CD4-positive, alpha-beta T cell (primary cell): Measurements from ENCODE around the gene RAPGEF1. TPM values are rescaled to one million over a fixed set of nuclear protein-coding genes. Genes with fewer than 3 reads are reported as not detected.

Experiments
- ATAC-seq: fragments of 200-7000 bp; cut with Tn5 transposase; one replicate; pipeline ENCODE4 v1.10.0; 2022; ENCODE audit warnings: mild to moderate bottlenecking; ENCODE audit not compliant: poor library complexity
- CTCF ChIA-PET: fragments of 350-600 bp; sonication (Branson Sonifier 250); formaldehyde crosslinking; loops from one replicate; lab custom pipeline; 2021; ENCODE audit warnings: antibody characterized with exemption, inconsistent platforms; lab: Charles Lee
- POLR2A ChIA-PET: fragments of 350-600 bp; sonication (Branson Sonifier 250); formaldehyde crosslinking; loops from one replicate; lab custom pipeline; 2021; ENCODE audit warnings: antibody characterized with exemption, inconsistent platforms; lab: Charles Lee
- DNase-seq, 14 experiments: peaks; one replicate each; pipeline ENCODE4 v3.0.0-alpha.2; 2013 to 2020; ENCODE audit warnings: mixed read lengths in 2 of 14
- H3K27ac ChIP-seq, 2 donors: one replicate each; pipeline versions ENCODE4 v1.5.1 to v1.7.0; 2013; ENCODE audit warnings: low read length in 2 of 2, low read depth in 1 of 2, mild to moderate bottlenecking in 1 of 2
- H3K27me3 ChIP-seq, 2 experiments: 1 replicate in 1 of 2; 2 replicates in 1 of 2; pipeline versions ENCODE4 v1.6.1 to v1.7.0; 2013; ENCODE audit warnings: low read length in 2 of 2, control low read depth in 1 of 2, mild to moderate bottlenecking in 1 of 2, moderate library complexity in 1 of 2; ENCODE audit not compliant: insufficient read depth in 2 of 2, control insufficient read depth in 1 of 2
- H3K36me3 ChIP-seq: one replicate; pipeline ENCODE4 v1.6.1; 2013; ENCODE audit warnings: low read length, control low read depth; ENCODE audit not compliant: insufficient read depth
- H3K4me1 ChIP-seq: one replicate; pipeline ENCODE4 v1.6.1; 2013; ENCODE audit warnings: low read length, control low read depth; ENCODE audit not compliant: insufficient read depth
- H3K4me3 ChIP-seq: one replicate; pipeline ENCODE4 v1.5.1; 2013; ENCODE audit warnings: mild to moderate bottlenecking, low read length, moderate library complexity
- H3K9me3 ChIP-seq, 2 experiments: 1 replicate in 1 of 2; 2 replicates in 1 of 2; pipeline versions ENCODE4 v1.6.1 to v1.7.0; 2013; ENCODE audit warnings: low read length in 2 of 2, mild to moderate bottlenecking in 2 of 2, control low read depth in 1 of 2, moderate library complexity in 1 of 2; ENCODE audit not compliant: control insufficient read depth in 1 of 2, insufficient read depth in 1 of 2
- H3K27ac Mint-ChIP-seq: one replicate; pipeline ENCODE4 v1.8.0; 2020; ENCODE audit warnings: mixed read lengths
- H3K27me3 Mint-ChIP-seq: one replicate; pipeline ENCODE4 v1.8.0; 2021; ENCODE audit warnings: mixed read lengths
- H3K36me3 Mint-ChIP-seq: one replicate; pipeline ENCODE4 v1.8.0; 2021; ENCODE audit warnings: low read depth, mixed read lengths
- H3K4me1 Mint-ChIP-seq: one replicate; pipeline ENCODE4 v1.8.0; 2021; ENCODE audit warnings: low read depth, mixed read lengths
- H3K4me3 Mint-ChIP-seq: one replicate; pipeline ENCODE4 v1.8.0; 2020; ENCODE audit warnings: mild to moderate bottlenecking, mixed read lengths
- H3K9me3 Mint-ChIP-seq: one replicate; pipeline ENCODE4 v1.8.0; 2020; ENCODE audit warnings: mixed read lengths
- intact Hi-C, 2 experiments: fragments of 100-400 bp; cut with DNase I in 1 of 2; cut with micrococcal nuclease in 1 of 2; formaldehyde crosslinking; loops; one replicate each; pipeline versions ENCODE4 v1.15.1 to v1.9.0; 2023 to 2025; cut with DNase I, micrococcal nuclease
- total RNA-seq, 174 experiments: library from RNA in 2 of 174; stranded (reverse) in 2 of 174; gene quantifications; one replicate each; pipeline ENCODE4 v1.2.3 and lab custom pipeline; 2021 to 2026
- TF ChIP-seq, protein P1 (sequence below): fragments of 200-600 bp; IDR thresholded peaks from one replicate; pipeline ENCODE4 v1.8.0; 2022; ENCODE audit warnings: antibody characterized with exemption, mild to moderate bottlenecking

The RAPGEF1 gene
- total RNA-seq, 2 experiments from 2014 or later, result 130 to 134 TPM

DNA sequence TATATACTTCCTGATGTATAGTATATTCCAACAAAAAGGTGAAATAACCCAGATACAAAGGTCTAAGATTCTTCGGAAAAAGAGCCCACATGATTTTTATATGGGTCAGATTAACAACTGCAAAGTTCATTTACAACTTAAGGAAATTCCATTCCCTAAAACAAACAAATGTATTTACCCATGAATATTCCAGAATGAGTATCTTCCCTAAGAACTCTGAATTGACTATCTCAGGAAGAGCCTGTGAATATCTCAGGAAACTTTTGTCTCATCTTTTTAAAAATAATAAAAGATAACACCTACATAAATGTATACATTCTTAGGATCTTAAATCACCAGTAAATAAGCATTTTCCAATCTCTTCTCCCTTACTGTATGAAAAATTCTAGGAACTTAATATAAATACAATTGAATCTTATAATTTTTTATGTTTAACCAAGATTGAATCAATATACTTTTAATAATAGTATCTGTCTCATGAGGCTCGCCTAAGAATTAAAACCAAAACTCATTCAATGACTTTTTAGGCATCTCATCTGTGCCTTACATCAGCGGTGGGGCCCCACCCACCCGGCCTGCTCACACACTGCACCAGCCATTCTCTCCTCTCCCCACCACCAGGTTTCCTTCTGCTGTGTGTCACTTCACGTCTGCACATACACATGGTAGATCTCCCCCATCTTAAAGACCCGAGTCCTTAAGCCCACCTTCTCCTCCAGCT, 78.1 kb downstream of the RAPGEF1 start:
- ChIA-PET CTCF (interaction anchor here (0.6 kb wide), 1 partner anchor 70 kb away, joined by 3 read pairs; no protein-coding TSS in a partner anchor), POLR2A (interaction anchor here (1.8 kb wide), 1 partner anchor 16 kb away, joined by 6 read pairs; no protein-coding TSS in a partner anchor)
- H3K4me3 Mint-ChIP-seq, result peak overlapping the region; percentile 47
- no peak overlapping the region for H3K4me3 ChIP-seq
- intact Hi-C loops, result loop anchor here in 1 of 2 experiments (2.0 kb wide), 1 partner anchor 15 kb away; no protein-coding TSS in a partner anchor
- peaks cover 81% of the 10 kb centered on the region for H3K4me1 Mint-ChIP-seq
- no peaks in the 10 kb centered on the region for H3K9me3 ChIP-seq
- peak; percentile 87 for ATAC-seq
- peak; percentile 43 to 82 (median 65) for DNase-seq
- TF ChIP-seq, protein P1, sequence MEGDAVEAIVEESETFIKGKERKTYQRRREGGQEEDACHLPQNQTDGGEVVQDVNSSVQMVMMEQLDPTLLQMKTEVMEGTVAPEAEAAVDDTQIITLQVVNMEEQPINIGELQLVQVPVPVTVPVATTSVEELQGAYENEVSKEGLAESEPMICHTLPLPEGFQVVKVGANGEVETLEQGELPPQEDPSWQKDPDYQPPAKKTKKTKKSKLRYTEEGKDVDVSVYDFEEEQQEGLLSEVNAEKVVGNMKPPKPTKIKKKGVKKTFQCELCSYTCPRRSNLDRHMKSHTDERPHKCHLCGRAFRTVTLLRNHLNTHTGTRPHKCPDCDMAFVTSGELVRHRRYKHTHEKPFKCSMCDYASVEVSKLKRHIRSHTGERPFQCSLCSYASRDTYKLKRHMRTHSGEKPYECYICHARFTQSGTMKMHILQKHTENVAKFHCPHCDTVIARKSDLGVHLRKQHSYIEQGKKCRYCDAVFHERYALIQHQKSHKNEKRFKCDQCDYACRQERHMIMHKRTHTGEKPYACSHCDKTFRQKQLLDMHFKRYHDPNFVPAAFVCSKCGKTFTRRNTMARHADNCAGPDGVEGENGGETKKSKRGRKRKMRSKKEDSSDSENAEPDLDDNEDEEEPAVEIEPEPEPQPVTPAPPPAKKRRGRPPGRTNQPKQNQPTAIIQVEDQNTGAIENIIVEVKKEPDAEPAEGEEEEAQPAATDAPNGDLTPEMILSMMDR, result no peak
- peaks cover 70% of the 10 kb centered on the region for H3K4me1 ChIP-seq
- no peaks in the 10 kb centered on the region for H3K27me3 Mint-ChIP-seq
- no peaks in the 10 kb centered on the region for H3K27me3 ChIP-seq
- H3K27ac ChIP-seq, result peak overlapping the region in 1 of 2 donors; percentile 4
- peak overlapping the region; percentile 96 for H3K27ac Mint-ChIP-seq
- peaks cover 4% of the 10 kb centered on the region for H3K36me3 Mint-ChIP-seq
- H3K9me3 Mint-ChIP-seq, result no peaks in the 10 kb centered on the region
- peaks cover 2% of the 10 kb centered on the region for H3K36me3 ChIP-seq

DNA sequence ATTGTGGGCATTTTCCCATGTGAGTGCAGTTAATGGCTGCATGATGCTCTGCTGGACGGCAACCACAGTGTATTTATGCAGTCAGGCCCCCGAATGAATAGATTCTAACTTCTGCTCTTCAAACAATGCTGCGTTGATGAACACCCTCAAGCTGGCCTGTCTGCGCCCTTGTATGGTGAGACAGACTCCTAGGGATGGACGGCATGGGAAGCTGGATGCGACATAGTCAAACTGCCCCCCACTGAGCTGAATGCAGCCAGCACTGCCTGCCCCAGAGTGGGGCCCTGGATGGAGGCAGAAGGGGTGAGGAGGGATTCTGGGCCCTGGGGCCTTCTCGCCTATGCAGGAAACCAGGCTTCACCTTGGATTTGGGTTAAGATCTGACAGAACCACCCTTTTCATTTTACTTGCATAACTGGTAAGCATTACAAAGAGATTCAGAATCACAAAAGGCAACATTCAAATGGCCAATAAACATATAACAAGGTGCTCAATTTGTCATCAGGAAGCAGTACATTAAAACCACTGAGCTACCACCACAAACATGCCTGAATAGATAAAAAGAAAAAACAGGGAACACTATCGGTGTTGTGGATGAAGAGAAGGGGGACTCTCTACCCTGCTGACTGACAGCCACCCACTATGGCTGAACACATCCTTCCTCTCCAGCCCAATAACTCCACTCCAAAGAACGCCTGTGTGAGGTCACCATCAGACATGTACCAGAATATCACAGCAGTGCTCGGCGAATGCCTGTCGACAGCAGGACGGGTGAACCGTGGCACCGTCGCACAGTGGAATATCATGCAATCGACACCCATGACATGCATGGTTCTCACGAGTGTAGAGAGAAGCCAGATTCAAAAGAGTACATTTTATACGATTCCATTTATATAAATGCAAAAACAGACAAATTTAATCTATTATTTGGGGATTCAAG, 79.1 kb downstream of the RAPGEF1 start:
- POLR2A ChIA-PET, result interaction anchor here (0.7 kb wide), 1 partner anchor 9 kb away, joined by 4 read pairs; no protein-coding TSS in a partner anchor
- H3K4me3 Mint-ChIP-seq, result no peak overlapping the region
- Histone ChIP-seq H3K36me3 (peaks cover 2% of the 10 kb centered on the region), H3K9me3 (no peaks in the 10 kb centered on the region), H3K27me3 (no peaks in the 10 kb centered on the region), H3K4me1 (peaks cover 71% of the 10 kb centered on the region), H3K27ac (no peak overlapping the region), H3K4me3 (no peak overlapping the region)
- H3K9me3 Mint-ChIP-seq, result no peaks in the 10 kb centered on the region
- intact Hi-C loops, result no loop called here
- TF ChIP-seq, protein P1, result no peak
- H3K27me3 Mint-ChIP-seq, result no peaks in the 10 kb centered on the region
- H3K4me1 Mint-ChIP-seq, result peaks cover 81% of the 10 kb centered on the region
- ATAC-seq (no peak), DNase-seq (no peak)
- H3K27ac Mint-ChIP-seq, result peak overlapping the region; percentile 12
- H3K36me3 Mint-ChIP-seq, result peaks cover 4% of the 10 kb centered on the region
- CTCF ChIA-PET, result no interaction called here
